Endometrium (tissue), 2 donors: ENCODE measurements around the gene MAST1.
"Not testable (repeated sequence)": the region's sequence is repeated elsewhere in the genome, so short reads cannot be mapped to it uniquely, and the experiment has no call there.

Experiments used
- FAIRE-seq: peaks from 2 replicates; lab custom pipeline; 2012; peaks lifted over from hg19 to GRCh38; lab: Jason Lieb, UNC
- donor health status: control.
- donor health status: control.

MAST1 gene

GRCh38 chr19:12840091-12841079, 2.1 kb downstream of the MAST1 start:
- no peak for FAIRE-seq

GRCh38 chr19:12841094-12841493, 2.8 kb downstream of the MAST1 start:
- no peak for FAIRE-seq

- no peak for FAIRE-seq
These were observed 4.2 kb downstream of the MAST1 start for GRCh38 chr19:12842511-12842910.

GRCh38 chr19:12843328-12843727, 5.0 kb downstream of the MAST1 start:
- no peak for FAIRE-seq

- FAIRE-seq = no peak
These were observed 5.9 kb downstream of the MAST1 start for GRCh38 chr19:12843999-12844732.

GRCh38 chr19:12846613-12847012, 8.3 kb downstream of the MAST1 start:
- FAIRE-seq = not testable (repeated sequence)

GRCh38 chr19:12847159-12848139, 9.1 kb downstream of the MAST1 start:
- no peak for FAIRE-seq

GRCh38 chr19:12856653-12857052, 18.3 kb downstream of the MAST1 start:
- no peak for FAIRE-seq

- FAIRE-seq = no peak
These were observed 20.0 kb downstream of the MAST1 start for GRCh38 chr19:12858041-12858928.

- no peak for FAIRE-seq
These were observed 21.2 kb downstream of the MAST1 start for GRCh38 chr19:12859546-12859945.

- no peak for FAIRE-seq
These were observed 25.8 kb downstream of the MAST1 start for GRCh38 chr19:12864143-12864542.

GRCh38 chr19:12864721-12865715, 26.7 kb downstream of the MAST1 start:
- FAIRE-seq = no peak

GRCh38 chr19:12865746-12866415, 27.6 kb downstream of the MAST1 start:
- no peak for FAIRE-seq

- no peak for FAIRE-seq
These were observed 28.3 kb downstream of the MAST1 start for GRCh38 chr19:12866416-12867119.

- no peak for FAIRE-seq
These were observed 29.1 kb downstream of the MAST1 start for GRCh38 chr19:12867120-12868099.

GRCh38 chr19:12868540-12869112, 30.3 kb downstream of the MAST1 start:
- no peak for FAIRE-seq

- FAIRE-seq = no peak
These were observed 33.4 kb downstream of the MAST1 start for GRCh38 chr19:12871681-12872080.
